ENCODE results near the gene MGAT5. TPM values are rescaled to one million over a fixed set of nuclear protein-coding genes. Genes with fewer than 3 reads are reported as not detected.

MGAT5 gene
- total RNA-seq, 4 donors from 2014 or later: 10.3 to 53.2 (median 27.0) TPM

DNA sequence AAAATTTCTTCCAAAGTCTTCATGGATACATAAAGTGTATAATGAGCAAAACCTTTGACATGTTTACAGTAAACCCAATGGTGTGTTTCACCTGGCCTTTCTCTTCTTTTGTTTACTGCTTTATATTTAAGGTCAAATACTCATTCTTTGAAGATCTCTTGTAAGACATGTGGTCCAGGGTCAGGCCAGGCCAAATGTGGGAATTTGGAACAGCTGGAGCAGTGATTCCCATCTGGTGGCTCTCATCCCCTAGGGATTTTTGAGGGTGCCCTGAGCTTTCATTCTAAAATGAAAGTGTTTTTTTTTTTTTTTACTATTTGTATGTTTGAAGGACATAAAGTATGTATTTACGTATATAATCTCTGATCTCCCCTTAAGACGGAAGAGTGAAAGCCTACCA lies 13.8 kb upstream of the MGAT5 start:
- DNase-seq: no peak
- intact Hi-C loops (cut with DNase I; ENCODE audit: low total_unique reads): no loop called here

DNA sequence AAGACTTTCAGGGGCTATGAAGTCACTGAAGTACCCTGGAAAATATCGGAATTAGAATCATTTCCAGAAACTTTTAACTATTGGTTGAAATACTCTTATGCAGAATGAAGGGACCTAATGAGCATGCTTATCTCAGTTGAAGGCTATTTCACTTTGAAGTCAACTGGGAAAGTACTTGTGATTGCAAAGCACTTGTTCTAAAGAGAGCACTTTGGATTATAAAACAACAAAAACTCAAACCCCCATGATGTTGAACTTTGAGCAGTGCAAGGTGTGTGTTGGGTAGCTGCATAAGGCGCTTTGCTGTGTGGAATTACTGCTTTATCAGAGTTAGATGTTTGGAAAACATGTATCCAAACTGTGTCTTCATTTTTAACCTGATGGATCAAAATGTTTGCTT lies 12.0 kb upstream of the MGAT5 start:
- no peak for TF ChIP-seq POLR2A (IDR thresholded peaks at IDR 0.05)
- TF ChIP-seq, protein P1, sequence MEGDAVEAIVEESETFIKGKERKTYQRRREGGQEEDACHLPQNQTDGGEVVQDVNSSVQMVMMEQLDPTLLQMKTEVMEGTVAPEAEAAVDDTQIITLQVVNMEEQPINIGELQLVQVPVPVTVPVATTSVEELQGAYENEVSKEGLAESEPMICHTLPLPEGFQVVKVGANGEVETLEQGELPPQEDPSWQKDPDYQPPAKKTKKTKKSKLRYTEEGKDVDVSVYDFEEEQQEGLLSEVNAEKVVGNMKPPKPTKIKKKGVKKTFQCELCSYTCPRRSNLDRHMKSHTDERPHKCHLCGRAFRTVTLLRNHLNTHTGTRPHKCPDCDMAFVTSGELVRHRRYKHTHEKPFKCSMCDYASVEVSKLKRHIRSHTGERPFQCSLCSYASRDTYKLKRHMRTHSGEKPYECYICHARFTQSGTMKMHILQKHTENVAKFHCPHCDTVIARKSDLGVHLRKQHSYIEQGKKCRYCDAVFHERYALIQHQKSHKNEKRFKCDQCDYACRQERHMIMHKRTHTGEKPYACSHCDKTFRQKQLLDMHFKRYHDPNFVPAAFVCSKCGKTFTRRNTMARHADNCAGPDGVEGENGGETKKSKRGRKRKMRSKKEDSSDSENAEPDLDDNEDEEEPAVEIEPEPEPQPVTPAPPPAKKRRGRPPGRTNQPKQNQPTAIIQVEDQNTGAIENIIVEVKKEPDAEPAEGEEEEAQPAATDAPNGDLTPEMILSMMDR (IDR thresholded peaks at IDR 0.05): no peak
- intact Hi-C loops (cut with DNase I; ENCODE audit: low total_unique reads): no loop called here
- H3K27ac ChIP-seq: no peak overlapping the region

More for the DNA sequence above, 13.8 kb upstream of the MGAT5 start:
- no peak for TF ChIP-seq POLR2A (IDR thresholded peaks at IDR 0.05)
- TF ChIP-seq, protein P1 (IDR thresholded peaks at IDR 0.05): no peak
- H3K27ac ChIP-seq: no peak overlapping the region
- H3K9me3 ChIP-seq: no peaks in the 10 kb centered on the region
- no peaks in the 10 kb centered on the region for H3K4me1 ChIP-seq
- H3K27me3 ChIP-seq: no peaks in the 10 kb centered on the region
- no peaks in the 10 kb centered on the region for H3K36me3 ChIP-seq
- H3K4me3 ChIP-seq: no peak overlapping the region

DNA sequence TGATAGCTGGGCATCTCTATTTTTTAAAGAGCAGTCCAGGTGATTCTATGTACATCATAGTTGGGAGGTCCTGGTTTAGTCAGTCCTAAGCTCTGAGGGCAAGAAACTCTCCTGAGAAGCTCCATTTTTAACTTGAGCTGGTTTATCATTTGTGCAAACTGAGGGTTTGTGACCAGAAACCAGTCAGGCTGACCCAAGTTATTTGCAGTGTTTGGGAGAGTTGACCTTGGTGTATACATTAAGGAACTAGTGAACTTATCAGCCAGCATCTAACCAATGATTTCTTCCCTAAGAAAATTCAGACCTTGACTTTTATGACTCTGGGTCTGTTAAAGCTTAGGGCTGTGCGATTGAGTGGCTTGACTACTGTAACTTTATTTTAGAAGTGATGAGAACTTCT lies 10.6 kb upstream of the MGAT5 start:
- no peak for DNase-seq
- no peaks in the 10 kb centered on the region for H3K36me3 ChIP-seq
- intact Hi-C loops (cut with DNase I; ENCODE audit: low total_unique reads): no loop called here
- no peak overlapping the region for H3K4me3 ChIP-seq
- H3K9me3 ChIP-seq: no peaks in the 10 kb centered on the region
- no peaks in the 10 kb centered on the region for H3K4me1 ChIP-seq
- no peak for TF ChIP-seq POLR2A (IDR thresholded peaks at IDR 0.05)
- TF ChIP-seq, protein P1 (IDR thresholded peaks at IDR 0.05): no peak
- H3K27ac ChIP-seq: no peak overlapping the region
- no peaks in the 10 kb centered on the region for H3K27me3 ChIP-seq

More for the DNA sequence above, 12.0 kb upstream of the MGAT5 start:
- no peaks in the 10 kb centered on the region for H3K36me3 ChIP-seq
- H3K4me1 ChIP-seq: no peaks in the 10 kb centered on the region
- no peaks in the 10 kb centered on the region for H3K27me3 ChIP-seq
- no peaks in the 10 kb centered on the region for H3K9me3 ChIP-seq
- no peak overlapping the region for H3K4me3 ChIP-seq
- DNase-seq: no peak

DNA sequence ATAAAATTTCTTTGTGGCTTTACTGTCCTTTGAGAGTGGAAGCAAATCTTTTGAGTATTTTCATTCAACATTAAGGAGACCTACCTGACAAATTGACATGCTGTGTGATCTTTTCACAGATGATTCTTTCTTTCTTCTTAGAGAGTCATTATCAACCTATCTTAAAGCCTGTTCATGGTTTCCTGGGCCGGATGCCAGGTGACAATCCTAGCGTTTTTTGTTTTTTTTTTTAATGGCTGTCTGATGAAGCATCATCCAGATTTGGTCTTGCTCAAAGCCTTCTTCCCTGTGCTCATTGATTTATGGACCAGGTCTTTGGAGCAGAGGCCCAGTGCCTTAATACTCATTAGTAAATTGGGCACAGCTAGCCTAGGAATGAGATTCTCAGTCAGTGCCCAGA lies 9.8 kb upstream of the MGAT5 start:
- Histone ChIP-seq H3K27ac (no peak overlapping the region), H3K27me3 (no peaks in the 10 kb centered on the region), H3K4me1 (no peaks in the 10 kb centered on the region), H3K4me3 (no peak overlapping the region), H3K36me3 (no peaks in the 10 kb centered on the region), H3K9me3 (no peaks in the 10 kb centered on the region)
- intact Hi-C loops (cut with DNase I; ENCODE audit: low total_unique reads): no loop called here
- DNase-seq: no peak
- TF ChIP-seq POLR2A (IDR thresholded peaks at IDR 0.05): no peak
- TF ChIP-seq, protein P1 (IDR thresholded peaks at IDR 0.05): no peak

DNA sequence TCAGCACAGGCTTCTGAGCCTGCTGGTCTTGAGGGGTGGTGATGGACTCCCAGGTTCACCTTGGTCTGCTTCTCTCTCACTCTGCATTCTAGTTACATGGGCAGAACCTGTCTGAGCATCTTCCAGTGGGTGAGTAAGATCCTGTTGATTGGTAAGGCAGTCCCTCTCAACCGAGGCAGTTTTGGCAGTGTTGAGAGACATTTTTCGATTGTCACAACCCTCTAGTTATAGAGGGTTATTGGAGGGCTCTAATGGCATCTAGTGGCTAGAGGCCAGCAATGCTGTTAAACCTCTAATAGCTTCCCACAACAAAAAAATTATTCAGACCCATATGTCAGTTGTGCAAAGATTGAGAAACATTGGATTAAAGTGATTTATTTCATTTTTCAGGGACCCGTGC lies 9.3 kb upstream of the MGAT5 start:
- no peaks in the 10 kb centered on the region for H3K36me3 ChIP-seq
- intact Hi-C loops (cut with DNase I; ENCODE audit: low total_unique reads): no loop called here
- no peak overlapping the region for H3K27ac ChIP-seq
- H3K4me3 ChIP-seq: no peak overlapping the region
- no peaks in the 10 kb centered on the region for H3K9me3 ChIP-seq
- no peaks in the 10 kb centered on the region for H3K27me3 ChIP-seq
- TF ChIP-seq, protein P1 (IDR thresholded peaks at IDR 0.05): no peak
- TF ChIP-seq POLR2A (IDR thresholded peaks at IDR 0.05): no peak
- no peaks in the 10 kb centered on the region for H3K4me1 ChIP-seq
- DNase-seq: no peak

Data from uterus (tissue), 4 donors.